HG03196 (cell line): Measurements from ENCODE around the gene NUFIP1.
"Not testable (repeated sequence)": the region's sequence is repeated elsewhere in the genome, so short reads cannot be mapped to it uniquely, and the experiment has no call there.

Source experiments
- ATAC-seq: cut with Tn5 transposase; IDR thresholded peaks from one replicate; pipeline ENCODE4 v1.9.1; 2021; ENCODE audit not compliant: unreplicated experiment

Gene NUFIP1

GRCh38 chr13:44921931-44922758 lies 67.1 kb downstream of the NUFIP1 start:
- no peak for ATAC-seq

GRCh38 chr13:44921246-44921877 lies 67.9 kb downstream of the NUFIP1 start:
- no peak for ATAC-seq

- ATAC-seq: no peak
These were observed 69.3 kb downstream of the NUFIP1 start for GRCh38 chr13:44920013-44920412.

GRCh38 chr13:44919104-44919804 lies 70.0 kb downstream of the NUFIP1 start:
- no peak for ATAC-seq

- peak; percentile 82 for ATAC-seq
These were observed 70.8 kb downstream of the NUFIP1 start for GRCh38 chr13:44918326-44919103.

- ATAC-seq: peak; percentile 79
These were observed 71.5 kb downstream of the NUFIP1 start for GRCh38 chr13:44917589-44918325.

- no peak for ATAC-seq
These were observed 76.8 kb downstream of the NUFIP1 start for GRCh38 chr13:44912278-44913016.

GRCh38 chr13:44908712-44909111 lies 80.6 kb downstream of the NUFIP1 start:
- ATAC-seq: no peak

GRCh38 chr13:44908266-44908665 lies 81.0 kb downstream of the NUFIP1 start:
- ATAC-seq: no peak

GRCh38 chr13:44906713-44907112 lies 82.6 kb downstream of the NUFIP1 start:
- no peak for ATAC-seq

- ATAC-seq: no peak
These were observed 83.0 kb downstream of the NUFIP1 start for GRCh38 chr13:44906230-44906629.

- ATAC-seq: no peak
These were observed 83.7 kb downstream of the NUFIP1 start for GRCh38 chr13:44905556-44905955.

- ATAC-seq: no peak
These were observed 84.3 kb downstream of the NUFIP1 start for GRCh38 chr13:44904967-44905366.

GRCh38 chr13:44903574-44903985 lies 85.7 kb downstream of the NUFIP1 start:
- no peak for ATAC-seq

GRCh38 chr13:44902738-44903137 lies 86.5 kb downstream of the NUFIP1 start:
- no peak for ATAC-seq

- ATAC-seq: no peak
These were observed 89.3 kb downstream of the NUFIP1 start for GRCh38 chr13:44899967-44900366.

- ATAC-seq: not testable (repeated sequence)
These were observed 91.0 kb downstream of the NUFIP1 start for GRCh38 chr13:44898308-44898707.

GRCh38 chr13:44895953-44896335 lies 93.3 kb downstream of the NUFIP1 start:
- ATAC-seq: no peak

GRCh38 chr13:44895264-44895952 lies 93.9 kb downstream of the NUFIP1 start:
- ATAC-seq: no peak
